HepG2 (cell line): Measurements from ENCODE around the gene MAP3K8. TPM values are rescaled to one million over a fixed set of nuclear protein-coding genes. Genes with fewer than 3 reads are reported as not detected.

Experiments
- DMAP1 ChIP-seq: IDR thresholded peaks from 2 replicates; pipeline ENCODE4 v1.6.1; 2016
- GATAD2A ChIP-seq: IDR thresholded peaks from 2 replicates; pipeline ENCODE4 v1.6.1; 2016
- MAZ ChIP-seq, 2 experiments: sonication (generic) in 1 of 2; formaldehyde crosslinking in 1 of 2; IDR thresholded peaks; 2 replicates each; pipeline versions ENCODE4 v1.5.0 to v1.6.1; 2012 to 2020; ENCODE audit warnings: low read depth in 2 of 2, mild to moderate bottlenecking in 2 of 2, borderline replicate concordance in 1 of 2, improper control_type of control experiment in 1 of 2, low read length in 1 of 2, missing genetic modification reagents in 1 of 2, moderate library complexity in 1 of 2
- NKX3-1 ChIP-seq: sonication (generic); formaldehyde crosslinking; IDR thresholded peaks from 2 replicates; pipeline ENCODE4 v1.5.0; 2020; ENCODE audit warnings: missing genetic modification reagents
- RAD51 ChIP-seq: fragments of 450-650 bp; IDR thresholded peaks from 2 replicates; pipeline ENCODE4 v1.6.1; 2016; ENCODE audit warnings: borderline replicate concordance
- RFX3 ChIP-seq: IDR thresholded peaks from 2 replicates; pipeline ENCODE4 v1.6.1; 2016; ENCODE audit warnings: missing biosample characterization, missing genetic modification reagents
- ZC3H13 ChIP-seq: sonication (generic); formaldehyde crosslinking; IDR thresholded peaks from 2 replicates; pipeline ENCODE4 v1.8.1; 2023; ENCODE audit warnings: mild to moderate bottlenecking, missing genetic modification reagents, moderate library complexity
- ZEB1 ChIP-seq: IDR thresholded peaks from 2 replicates; pipeline ENCODE4 v1.6.1; 2012; ENCODE audit warnings: mild to moderate bottlenecking, low read depth, inconsistent platforms; ENCODE audit not compliant: insufficient replicate concordance
- ZNF205 ChIP-seq: IDR thresholded peaks from 2 replicates; pipeline ENCODE4 v1.6.1; 2018; ENCODE audit warnings: missing biosample characterization, missing genetic modification reagents
- ZNF232 ChIP-seq: sonication (generic); formaldehyde crosslinking; IDR thresholded peaks from 2 replicates; pipeline ENCODE4 v1.4.0; 2020; ENCODE audit warnings: missing genetic modification reagents, borderline replicate concordance
- ZNF678 ChIP-seq: sonication (generic); formaldehyde crosslinking; IDR thresholded peaks from 2 replicates; pipeline ENCODE4 v1.4.0; 2020; ENCODE audit warnings: mild to moderate bottlenecking, missing genetic modification reagents
- ZNF768 ChIP-seq: sonication (generic); formaldehyde crosslinking; IDR thresholded peaks from 2 replicates; pipeline ENCODE4 v1.4.0; 2020; ENCODE audit warnings: missing genetic modification reagents
- ZNF891 ChIP-seq: sonication (generic); formaldehyde crosslinking; IDR thresholded peaks from 2 replicates; pipeline ENCODE4 v1.5.0; 2020; ENCODE audit warnings: mild to moderate bottlenecking, missing genetic modification reagents
- polyA plus RNA-seq, 8 experiments: library from polyadenylated mRNA; depleted of rRNA in 3 of 8; stranded (reverse) in 7 of 8; unstranded in 1 of 8; fragments of >200 nt; fragmentation: Illumina TruSeq in 4 of 8; extraction: Trizol in 4 of 8; gene quantifications; 2 replicates each; pipeline versions ENCODE4 v1.2.1 to v1.2.3, GENCODE V29; 2011 to 2016; ENCODE audit warnings: low read depth in 4 of 8, missing spikeins in 1 of 8, mixed read lengths in 1 of 8; ENCODE audit not compliant: insufficient read depth in 1 of 8
- total RNA-seq, 5 experiments: library from RNA; depleted of rRNA; stranded (reverse); fragments of >200 nt; fragmentation: Illumina TruSeq; extraction: Trizol; gene quantifications; 2 replicates each; pipeline ENCODE4 v1.2.3, GENCODE V29; 2016; ENCODE audit warnings: low read depth in 1 of 5
- TF ChIP-seq, protein P1 (sequence below): sonication (generic); formaldehyde crosslinking; IDR thresholded peaks from 2 replicates; pipeline ENCODE4 v1.4.0; 2020; ENCODE audit warnings: missing genetic modification reagents, mild to moderate bottlenecking, borderline replicate concordance
- TF ChIP-seq, protein P2 (sequence below): conservative IDR thresholded peaks from 2 replicates; pipeline ENCODE4 v1.6.1; 2018; ENCODE audit warnings: missing genetic modification reagents
- TF ChIP-seq, protein P3 (sequence below): sonication (generic); formaldehyde crosslinking; IDR thresholded peaks from 2 replicates; pipeline ENCODE4 v1.5.1; 2020; ENCODE audit warnings: missing genetic modification reagents, mild to moderate bottlenecking, borderline replicate concordance
- TF ChIP-seq, protein P4 (sequence below): IDR thresholded peaks from 2 replicates; pipeline ENCODE4 v1.6.1; 2018; ENCODE audit warnings: missing genetic modification reagents
- TF ChIP-seq, protein P5 (sequence below): sonication (generic); formaldehyde crosslinking; IDR thresholded peaks from 2 replicates; pipeline ENCODE4 v1.9.0; 2021; ENCODE audit warnings: missing genetic modification reagents, mild to moderate bottlenecking, borderline replicate concordance

MAP3K8 gene
- total and polyA plus RNA-seq, 2 of the 13 experiments (the other 11 are each of a cell fraction or from before 2014, with no cell fraction given): 19.3 to 37.9 TPM

DNA sequence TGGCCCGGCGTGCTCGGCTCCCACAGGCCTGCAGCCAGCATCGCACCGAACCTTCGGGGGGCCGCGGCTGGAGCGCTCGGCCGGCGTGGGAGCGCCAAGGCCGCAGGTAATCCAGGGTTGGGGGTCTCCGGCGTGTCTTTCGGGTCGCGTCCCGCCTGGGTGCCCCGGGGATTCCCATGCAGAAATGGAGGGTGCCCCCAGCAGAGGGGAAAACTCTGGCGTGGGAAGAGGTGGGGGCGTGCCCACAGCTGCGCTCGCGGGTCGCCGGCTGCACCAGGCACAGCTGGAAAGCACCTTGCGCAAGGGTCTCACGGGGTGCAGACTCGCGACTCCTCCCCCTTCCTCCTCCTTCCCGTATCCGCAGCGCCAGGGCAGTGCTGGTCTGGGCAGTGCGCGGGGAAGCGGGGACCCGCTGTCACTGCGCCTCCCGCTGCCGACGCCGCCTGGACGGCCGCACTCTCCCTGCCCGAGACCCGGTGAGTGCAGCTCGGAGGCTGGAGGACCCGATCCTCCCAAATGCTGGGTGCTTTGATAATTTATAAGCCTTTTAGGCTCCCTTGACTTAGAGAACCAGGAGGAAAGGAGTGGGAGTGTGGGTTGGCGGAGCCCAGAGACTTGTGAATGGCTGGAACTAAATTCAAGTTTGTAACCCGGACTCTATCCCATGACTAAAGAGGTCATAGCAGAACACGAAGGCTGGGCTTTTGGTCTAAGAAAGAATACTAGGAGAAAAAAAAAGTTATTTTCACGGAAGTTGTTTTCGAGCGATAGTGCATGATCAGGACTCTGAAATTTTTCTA lies 489 bp downstream of the MAP3K8 start (continued):
- TF ChIP-seq, protein P1, sequence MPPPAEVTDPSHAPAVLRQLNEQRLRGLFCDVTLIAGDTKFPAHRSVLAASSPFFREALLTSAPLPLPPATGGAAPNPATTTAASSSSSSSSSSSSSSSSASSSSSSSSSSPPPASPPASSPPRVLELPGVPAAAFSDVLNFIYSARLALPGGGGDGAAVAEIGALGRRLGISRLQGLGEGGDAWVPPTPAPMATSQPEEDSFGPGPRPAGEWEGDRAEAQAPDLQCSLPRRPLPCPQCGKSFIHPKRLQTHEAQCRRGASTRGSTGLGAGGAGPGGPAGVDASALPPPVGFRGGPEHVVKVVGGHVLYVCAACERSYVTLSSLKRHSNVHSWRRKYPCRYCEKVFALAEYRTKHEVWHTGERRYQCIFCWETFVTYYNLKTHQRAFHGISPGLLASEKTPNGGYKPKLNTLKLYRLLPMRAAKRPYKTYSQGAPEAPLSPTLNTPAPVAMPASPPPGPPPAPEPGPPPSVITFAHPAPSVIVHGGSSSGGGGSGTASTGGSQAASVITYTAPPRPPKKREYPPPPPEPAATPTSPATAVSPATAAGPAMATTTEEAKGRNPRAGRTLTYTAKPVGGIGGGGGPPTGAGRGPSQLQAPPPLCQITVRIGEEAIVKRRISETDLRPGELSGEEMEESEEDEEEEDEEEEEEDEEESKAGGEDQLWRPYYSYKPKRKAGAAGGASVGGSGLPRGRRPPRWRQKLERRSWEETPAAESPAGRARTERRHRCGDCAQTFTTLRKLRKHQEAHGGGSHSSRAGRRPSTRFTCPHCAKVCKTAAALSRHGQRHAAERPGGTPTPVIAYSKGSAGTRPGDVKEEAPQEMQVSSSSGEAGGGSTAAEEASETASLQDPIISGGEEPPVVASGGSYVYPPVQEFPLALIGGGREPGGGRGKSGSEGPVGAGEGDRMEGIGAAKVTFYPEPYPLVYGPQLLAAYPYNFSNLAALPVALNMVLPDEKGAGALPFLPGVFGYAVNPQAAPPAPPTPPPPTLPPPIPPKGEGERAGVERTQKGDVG (CRISPR knock-in tag): 0 out of 2 replicates have a peak, but pooled peaks have one; percentile 38
- TF ChIP-seq RAD51 (no peak), ZNF768 (peak; percentile 52; the same call in 1 of the 2 replicates), MAZ (IDR thresholded peaks at IDR 0.05; ENCODE audit: borderline replicate concordance, low read depth, low read length) (0 out of 2 replicates have a peak, but pooled peaks have one; percentile 7), MAZ (CRISPR knock-in tag; IDR thresholded peaks at IDR 0.05; ENCODE audit: low read depth) (peak; percentile 75), RFX3 (CRISPR knock-in tag) (no peak), GATAD2A (CRISPR knock-in tag) (peak; percentile 80), ZEB1 (peak; percentile 72), ZC3H13 (CRISPR knock-in tag) (0 out of 2 replicates have a peak, but pooled peaks have one; percentile 71), ZNF678 (CRISPR knock-in tag) (peak; percentile 26; the same call in 1 of the 2 replicates), NKX3-1 (CRISPR knock-in tag) (peak; percentile 87), ZNF232 (CRISPR knock-in tag) (no peak), ZNF891 (CRISPR knock-in tag) (peak; percentile 90), ZNF205 (CRISPR knock-in tag) (peak; percentile 29; the same call in 1 of the 2 replicates), DMAP1 (CRISPR knock-in tag) (peak; percentile 74)
- TF ChIP-seq, protein P2, sequence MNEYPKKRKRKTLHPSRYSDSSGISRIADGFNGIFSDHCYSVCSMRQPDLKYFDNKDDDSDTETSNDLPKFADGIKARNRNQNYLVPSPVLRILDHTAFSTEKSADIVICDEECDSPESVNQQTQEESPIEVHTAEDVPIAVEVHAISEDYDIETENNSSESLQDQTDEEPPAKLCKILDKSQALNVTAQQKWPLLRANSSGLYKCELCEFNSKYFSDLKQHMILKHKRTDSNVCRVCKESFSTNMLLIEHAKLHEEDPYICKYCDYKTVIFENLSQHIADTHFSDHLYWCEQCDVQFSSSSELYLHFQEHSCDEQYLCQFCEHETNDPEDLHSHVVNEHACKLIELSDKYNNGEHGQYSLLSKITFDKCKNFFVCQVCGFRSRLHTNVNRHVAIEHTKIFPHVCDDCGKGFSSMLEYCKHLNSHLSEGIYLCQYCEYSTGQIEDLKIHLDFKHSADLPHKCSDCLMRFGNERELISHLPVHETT: no peak; the same call in 1 of the 2 replicates
- TF ChIP-seq, protein P3, sequence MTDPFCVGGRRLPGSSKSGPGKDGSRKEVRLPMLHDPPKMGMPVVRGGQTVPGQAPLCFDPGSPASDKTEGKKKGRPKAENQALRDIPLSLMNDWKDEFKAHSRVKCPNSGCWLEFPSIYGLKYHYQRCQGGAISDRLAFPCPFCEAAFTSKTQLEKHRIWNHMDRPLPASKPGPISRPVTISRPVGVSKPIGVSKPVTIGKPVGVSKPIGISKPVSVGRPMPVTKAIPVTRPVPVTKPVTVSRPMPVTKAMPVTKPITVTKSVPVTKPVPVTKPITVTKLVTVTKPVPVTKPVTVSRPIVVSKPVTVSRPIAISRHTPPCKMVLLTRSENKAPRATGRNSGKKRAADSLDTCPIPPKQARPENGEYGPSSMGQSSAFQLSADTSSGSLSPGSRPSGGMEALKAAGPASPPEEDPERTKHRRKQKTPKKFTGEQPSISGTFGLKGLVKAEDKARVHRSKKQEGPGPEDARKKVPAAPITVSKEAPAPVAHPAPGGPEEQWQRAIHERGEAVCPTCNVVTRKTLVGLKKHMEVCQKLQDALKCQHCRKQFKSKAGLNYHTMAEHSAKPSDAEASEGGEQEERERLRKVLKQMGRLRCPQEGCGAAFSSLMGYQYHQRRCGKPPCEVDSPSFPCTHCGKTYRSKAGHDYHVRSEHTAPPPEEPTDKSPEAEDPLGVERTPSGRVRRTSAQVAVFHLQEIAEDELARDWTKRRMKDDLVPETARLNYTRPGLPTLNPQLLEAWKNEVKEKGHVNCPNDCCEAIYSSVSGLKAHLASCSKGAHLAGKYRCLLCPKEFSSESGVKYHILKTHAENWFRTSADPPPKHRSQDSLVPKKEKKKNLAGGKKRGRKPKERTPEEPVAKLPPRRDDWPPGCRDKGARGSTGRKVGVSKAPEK: peak; percentile 78; the same call in 1 of the 2 replicates
- TF ChIP-seq, protein P4, sequence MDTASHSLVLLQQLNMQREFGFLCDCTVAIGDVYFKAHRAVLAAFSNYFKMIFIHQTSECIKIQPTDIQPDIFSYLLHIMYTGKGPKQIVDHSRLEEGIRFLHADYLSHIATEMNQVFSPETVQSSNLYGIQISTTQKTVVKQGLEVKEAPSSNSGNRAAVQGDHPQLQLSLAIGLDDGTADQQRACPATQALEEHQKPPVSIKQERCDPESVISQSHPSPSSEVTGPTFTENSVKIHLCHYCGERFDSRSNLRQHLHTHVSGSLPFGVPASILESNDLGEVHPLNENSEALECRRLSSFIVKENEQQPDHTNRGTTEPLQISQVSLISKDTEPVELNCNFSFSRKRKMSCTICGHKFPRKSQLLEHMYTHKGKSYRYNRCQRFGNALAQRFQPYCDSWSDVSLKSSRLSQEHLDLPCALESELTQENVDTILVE (CRISPR knock-in tag): peak; percentile 38; the same call in 1 of the 2 replicates
- TF ChIP-seq, protein P5, sequence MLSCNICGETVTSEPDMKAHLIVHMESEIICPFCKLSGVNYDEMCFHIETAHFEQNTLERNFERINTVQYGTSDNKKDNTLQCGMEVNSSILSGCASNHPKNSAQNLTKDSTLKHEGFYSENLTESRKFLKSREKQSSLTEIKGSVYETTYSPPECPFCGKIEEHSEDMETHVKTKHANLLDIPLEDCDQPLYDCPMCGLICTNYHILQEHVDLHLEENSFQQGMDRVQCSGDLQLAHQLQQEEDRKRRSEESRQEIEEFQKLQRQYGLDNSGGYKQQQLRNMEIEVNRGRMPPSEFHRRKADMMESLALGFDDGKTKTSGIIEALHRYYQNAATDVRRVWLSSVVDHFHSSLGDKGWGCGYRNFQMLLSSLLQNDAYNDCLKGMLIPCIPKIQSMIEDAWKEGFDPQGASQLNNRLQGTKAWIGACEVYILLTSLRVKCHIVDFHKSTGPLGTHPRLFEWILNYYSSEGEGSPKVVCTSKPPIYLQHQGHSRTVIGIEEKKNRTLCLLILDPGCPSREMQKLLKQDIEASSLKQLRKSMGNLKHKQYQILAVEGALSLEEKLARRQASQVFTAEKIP (CRISPR knock-in tag): no peak
